ENCODE results near the gene LRFN2.

LRFN2 gene

DNA sequence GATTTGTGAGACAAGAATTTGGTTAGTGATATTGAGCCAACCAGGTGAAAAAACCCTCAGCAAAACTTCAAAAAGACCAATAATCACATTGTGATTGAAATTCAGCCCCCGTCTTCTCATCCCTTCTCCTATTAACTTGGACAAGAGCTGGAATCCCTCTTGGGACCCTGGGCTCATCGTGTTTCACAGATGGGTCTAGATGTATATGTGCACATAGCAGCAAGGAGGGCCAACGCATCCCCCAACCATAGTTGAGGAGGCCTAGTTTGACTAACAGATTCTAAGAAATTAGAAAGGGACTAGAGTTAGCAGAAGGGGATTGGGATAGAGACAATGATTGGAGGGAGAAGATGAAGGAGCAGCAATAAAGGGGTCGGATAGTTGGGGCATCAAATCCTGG is 19.8 kb upstream of the LRFN2 start:
- Mint-ChIP-seq H3K27me3 (peaks cover 29% of the 10 kb centered on the region), H3K36me3 (no peaks in the 10 kb centered on the region), H3K27ac (no peak overlapping the region), H3K4me1 (no peaks in the 10 kb centered on the region), H3K4me3 (no peak overlapping the region), H3K9me3 (peaks cover 1% of the 10 kb centered on the region)
- DNase-seq (ENCODE audit: low spot score in 2 of 2) (no peak), ATAC-seq (ENCODE audit: low read depth) (no peak)

- no peaks in the 10 kb centered on the region for H3K4me1 Mint-ChIP-seq
- no peak overlapping the region for H3K27ac Mint-ChIP-seq
- no peak overlapping the region for H3K4me3 Mint-ChIP-seq
- no peaks in the 10 kb centered on the region for H3K36me3 Mint-ChIP-seq
- ATAC-seq (ENCODE audit: low read depth), result no peak
- DNase-seq (ENCODE audit: low spot score in 2 of 2), result no peak
- H3K27me3 Mint-ChIP-seq, result peaks cover 31% of the 10 kb centered on the region
- H3K9me3 Mint-ChIP-seq, result peaks cover 1% of the 10 kb centered on the region
Measured at GRCh38 chr6:40606526-40606925, 19.4 kb upstream of the LRFN2 start.

DNA sequence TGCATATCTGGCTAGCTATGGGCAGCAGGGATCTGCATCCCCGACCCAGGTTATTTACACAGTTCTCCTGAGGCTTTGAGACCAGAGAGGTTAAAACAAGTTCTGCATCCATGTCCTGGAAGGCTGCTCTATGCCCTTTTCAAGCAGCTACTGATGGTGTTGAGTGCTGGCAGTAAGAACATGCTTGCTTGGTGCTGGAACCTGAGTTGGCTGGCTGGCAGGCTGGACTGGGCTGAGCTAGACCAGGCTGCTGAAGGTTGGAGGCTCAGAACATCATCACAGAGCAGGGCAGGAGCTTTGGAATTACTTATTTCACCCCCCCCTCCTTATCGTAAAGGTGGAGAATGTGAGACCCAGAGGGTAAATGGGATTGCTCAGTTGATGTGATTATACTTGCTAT is 16.9 kb upstream of the LRFN2 start:
- ATAC-seq (ENCODE audit: low read depth) (no peak), DNase-seq (ENCODE audit: low spot score in 2 of 2) (no peak)
- Mint-ChIP-seq H3K36me3 (no peaks in the 10 kb centered on the region), H3K27me3 (peaks cover 27% of the 10 kb centered on the region), H3K4me3 (no peak overlapping the region), H3K27ac (no peak overlapping the region), H3K9me3 (peaks cover 1% of the 10 kb centered on the region), H3K4me1 (no peaks in the 10 kb centered on the region)

DNA sequence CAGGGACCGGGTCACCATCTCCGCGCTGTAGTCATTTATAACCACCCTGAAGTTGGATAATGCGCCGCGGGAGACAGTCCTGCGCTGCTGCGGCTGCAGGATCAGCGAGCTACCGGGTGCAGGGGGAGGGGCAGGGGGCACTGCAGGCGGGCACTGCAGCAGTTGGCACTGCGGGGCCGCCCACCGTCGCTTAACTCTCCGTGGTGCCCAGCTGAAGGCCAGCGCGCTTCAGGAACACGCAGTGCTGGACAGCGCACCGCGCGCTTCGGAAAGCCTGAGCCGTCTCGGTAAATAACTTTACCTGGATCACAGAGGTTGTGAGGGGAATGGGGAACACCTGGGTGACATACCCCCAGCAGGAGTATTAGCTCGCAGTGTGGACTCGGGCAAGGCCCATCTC is 12.4 kb upstream of the LRFN2 start:
- H3K4me3 Mint-ChIP-seq, result no peak overlapping the region
- no peaks in the 10 kb centered on the region for H3K36me3 Mint-ChIP-seq
- ATAC-seq (ENCODE audit: low read depth) (no peak), DNase-seq (ENCODE audit: low spot score in 2 of 2) (no peak)
- no peak overlapping the region for H3K27ac Mint-ChIP-seq
- H3K27me3 Mint-ChIP-seq, result peaks cover 13% of the 10 kb centered on the region
- H3K4me1 Mint-ChIP-seq, result no peaks in the 10 kb centered on the region
- peaks cover 1% of the 10 kb centered on the region for H3K9me3 Mint-ChIP-seq

GRCh38 chr6:40598516-40598915 is 11.4 kb upstream of the LRFN2 start:
- Mint-ChIP-seq H3K9me3 (peaks cover 1% of the 10 kb centered on the region), H3K27me3 (peaks cover 11% of the 10 kb centered on the region), H3K27ac (no peak overlapping the region), H3K36me3 (no peaks in the 10 kb centered on the region), H3K4me3 (no peak overlapping the region), H3K4me1 (no peaks in the 10 kb centered on the region)
- no peak for DNase-seq (ENCODE audit: low spot score in 2 of 2)
- ATAC-seq (ENCODE audit: low read depth), result no peak

DNA sequence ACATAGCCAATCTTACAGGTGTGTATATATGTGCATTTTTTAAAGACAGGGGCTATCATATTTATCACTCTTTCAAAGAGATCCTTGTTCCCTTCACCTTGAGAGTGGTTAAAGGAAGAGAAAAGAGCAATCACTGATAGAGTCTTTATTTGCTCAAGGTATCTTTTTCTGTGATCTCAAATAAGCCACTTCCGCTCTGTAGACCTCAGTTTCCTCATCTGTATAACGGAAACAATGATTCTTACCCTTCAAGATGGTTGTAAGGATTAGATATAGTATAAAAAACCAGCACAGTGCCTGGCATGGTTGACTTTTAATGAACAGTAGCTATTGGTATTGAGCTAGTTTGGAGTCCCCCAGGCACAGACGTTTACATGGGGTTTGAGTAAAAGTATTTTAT is 10.1 kb upstream of the LRFN2 start:
- peaks cover 1% of the 10 kb centered on the region for H3K9me3 Mint-ChIP-seq
- H3K36me3 Mint-ChIP-seq, result no peaks in the 10 kb centered on the region
- no peak for DNase-seq (ENCODE audit: low spot score in 2 of 2)
- no peak overlapping the region for H3K27ac Mint-ChIP-seq
- H3K4me1 Mint-ChIP-seq, result no peaks in the 10 kb centered on the region
- ATAC-seq (ENCODE audit: low read depth), result no peak
- H3K4me3 Mint-ChIP-seq, result no peak overlapping the region
- H3K27me3 Mint-ChIP-seq, result peaks cover 12% of the 10 kb centered on the region

GRCh38 chr6:40588480-40588879 is 1.3 kb upstream of the LRFN2 start:
- no peaks in the 10 kb centered on the region for H3K9me3 Mint-ChIP-seq
- ATAC-seq (ENCODE audit: low read depth) (no peak), DNase-seq (ENCODE audit: low spot score in 2 of 2) (no peak)
- peaks cover 8% of the 10 kb centered on the region for H3K4me1 Mint-ChIP-seq
- H3K27me3 Mint-ChIP-seq, result peaks cover 29% of the 10 kb centered on the region
- no peak overlapping the region for H3K4me3 Mint-ChIP-seq
- H3K27ac Mint-ChIP-seq, result no peak overlapping the region
- no peaks in the 10 kb centered on the region for H3K36me3 Mint-ChIP-seq

DNA sequence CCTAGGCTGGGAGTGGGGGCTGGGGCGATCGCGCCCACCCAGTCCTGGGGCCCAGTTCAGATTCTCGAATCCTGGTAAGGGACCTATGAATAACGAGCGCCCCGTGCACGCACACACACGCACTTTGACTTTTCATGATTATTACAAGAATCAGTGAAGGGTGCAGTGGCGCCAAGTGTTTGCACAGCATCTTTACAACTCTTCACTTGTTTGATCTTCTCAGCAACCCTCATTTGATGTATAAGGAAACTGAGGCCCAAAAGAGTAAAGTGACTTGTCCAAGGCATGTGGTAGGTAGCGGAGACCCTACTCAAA is 863 bp upstream of the LRFN2 start:
- H3K4me3 Mint-ChIP-seq, result peak overlapping the region; percentile 52
- ATAC-seq (ENCODE audit: low read depth) (no peak), DNase-seq (ENCODE audit: low spot score in 2 of 2) (no peak)
- no peak overlapping the region for H3K27ac Mint-ChIP-seq
- peaks cover 8% of the 10 kb centered on the region for H3K4me1 Mint-ChIP-seq
- no peaks in the 10 kb centered on the region for H3K36me3 Mint-ChIP-seq
- H3K9me3 Mint-ChIP-seq, result no peaks in the 10 kb centered on the region
- peaks cover 27% of the 10 kb centered on the region for H3K27me3 Mint-ChIP-seq

DNA sequence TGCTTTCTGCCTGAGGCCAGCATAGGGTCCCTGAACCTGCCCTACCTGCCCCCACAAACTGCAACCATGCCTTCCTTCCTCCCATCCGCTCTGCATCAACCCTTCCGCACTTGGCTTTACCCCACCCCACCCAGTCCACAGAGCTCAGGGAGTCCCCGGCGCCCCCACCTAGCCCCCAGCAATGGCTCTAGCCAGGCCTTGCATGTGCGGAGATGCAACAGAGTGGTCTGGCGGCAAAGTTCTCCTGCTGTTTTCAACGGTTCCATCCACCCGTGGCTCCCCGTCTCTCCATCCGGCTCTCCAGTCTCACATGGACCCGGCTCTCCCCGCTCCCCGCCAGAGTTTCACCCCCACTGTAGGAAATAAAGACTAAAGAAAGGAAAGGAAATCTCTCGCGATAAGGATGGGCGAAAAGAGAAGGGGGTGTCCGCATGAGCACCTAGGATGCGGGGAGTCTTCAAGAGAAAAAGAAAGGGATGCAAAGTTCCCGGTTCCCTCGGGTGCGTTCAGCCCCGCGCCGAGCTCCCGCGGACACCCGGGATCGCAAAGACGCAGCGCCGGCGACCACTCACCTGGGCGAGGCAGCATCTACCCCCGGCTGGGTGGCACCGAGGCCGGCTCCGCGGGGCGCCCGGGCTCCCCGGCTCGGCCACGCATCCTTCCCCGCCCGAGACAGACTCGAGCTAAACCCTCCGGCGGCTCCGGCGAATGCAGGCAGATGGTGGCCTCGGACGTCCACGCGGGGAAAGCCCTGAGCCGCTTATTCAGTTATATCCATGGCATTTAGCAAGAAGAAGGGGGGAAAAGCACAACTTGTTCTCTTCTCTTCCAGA is 579 bp downstream of the LRFN2 start:
- Mint-ChIP-seq H3K27ac (no peak overlapping the region), H3K4me3 (peak overlapping the region; percentile 38), H3K27me3 (peaks cover 27% of the 10 kb centered on the region), H3K36me3 (no peaks in the 10 kb centered on the region), H3K4me1 (peaks cover 8% of the 10 kb centered on the region), H3K9me3 (no peaks in the 10 kb centered on the region)
- DNase-seq (ENCODE audit: low spot score in 2 of 2) (no peak), ATAC-seq (ENCODE audit: low read depth) (no peak)

GRCh38 chr6:40585651-40586269 is 1.4 kb downstream of the LRFN2 start:
- H3K36me3 Mint-ChIP-seq, result no peaks in the 10 kb centered on the region
- no peak overlapping the region for H3K4me3 Mint-ChIP-seq
- no peaks in the 10 kb centered on the region for H3K9me3 Mint-ChIP-seq
- no peak overlapping the region for H3K27ac Mint-ChIP-seq
- no peak for DNase-seq (ENCODE audit: low spot score in 2 of 2)
- H3K4me1 Mint-ChIP-seq, result peaks cover 8% of the 10 kb centered on the region
- no peak for ATAC-seq (ENCODE audit: low read depth)
- H3K27me3 Mint-ChIP-seq, result peaks cover 27% of the 10 kb centered on the region

DNA sequence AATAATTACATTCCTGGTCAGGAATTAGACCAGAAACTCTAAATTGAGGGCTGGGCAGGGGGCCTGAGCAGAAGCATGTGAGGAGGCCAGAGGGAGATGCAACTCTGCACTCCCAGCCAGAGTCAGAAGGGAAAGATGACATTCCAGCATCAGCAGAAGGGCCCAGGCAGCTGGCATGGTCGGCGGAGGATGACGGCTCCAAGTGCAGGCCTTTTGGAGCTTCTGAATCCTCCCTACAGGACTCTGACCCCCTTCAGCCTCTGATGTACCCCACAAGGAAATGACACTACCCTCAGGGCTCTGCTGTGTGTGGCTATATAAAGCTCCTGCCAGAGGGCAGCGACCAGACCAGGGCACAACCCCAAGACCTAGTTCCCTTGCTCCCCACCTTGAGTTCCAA is 1.9 kb downstream of the LRFN2 start:
- H3K36me3 Mint-ChIP-seq, result no peaks in the 10 kb centered on the region

GRCh38 chr6:40584741-40585140 is 2.4 kb downstream of the LRFN2 start:
- peaks cover 8% of the 10 kb centered on the region for H3K4me1 Mint-ChIP-seq
- ATAC-seq (ENCODE audit: low read depth) (no peak), DNase-seq (ENCODE audit: low spot score in 2 of 2) (no peak)
- peaks cover 27% of the 10 kb centered on the region for H3K27me3 Mint-ChIP-seq
- no peaks in the 10 kb centered on the region for H3K36me3 Mint-ChIP-seq
- no peaks in the 10 kb centered on the region for H3K9me3 Mint-ChIP-seq
- H3K4me3 Mint-ChIP-seq, result no peak overlapping the region
- no peak overlapping the region for H3K27ac Mint-ChIP-seq

More for the DNA sequence above, 1.9 kb downstream of the LRFN2 start:
- H3K4me1 Mint-ChIP-seq, result peaks cover 8% of the 10 kb centered on the region
- ATAC-seq (ENCODE audit: low read depth) (no peak), DNase-seq (ENCODE audit: low spot score in 2 of 2) (no peak)
- H3K9me3 Mint-ChIP-seq, result no peaks in the 10 kb centered on the region
- no peak overlapping the region for H3K27ac Mint-ChIP-seq
- H3K4me3 Mint-ChIP-seq, result no peak overlapping the region
- peaks cover 27% of the 10 kb centered on the region for H3K27me3 Mint-ChIP-seq

DNA sequence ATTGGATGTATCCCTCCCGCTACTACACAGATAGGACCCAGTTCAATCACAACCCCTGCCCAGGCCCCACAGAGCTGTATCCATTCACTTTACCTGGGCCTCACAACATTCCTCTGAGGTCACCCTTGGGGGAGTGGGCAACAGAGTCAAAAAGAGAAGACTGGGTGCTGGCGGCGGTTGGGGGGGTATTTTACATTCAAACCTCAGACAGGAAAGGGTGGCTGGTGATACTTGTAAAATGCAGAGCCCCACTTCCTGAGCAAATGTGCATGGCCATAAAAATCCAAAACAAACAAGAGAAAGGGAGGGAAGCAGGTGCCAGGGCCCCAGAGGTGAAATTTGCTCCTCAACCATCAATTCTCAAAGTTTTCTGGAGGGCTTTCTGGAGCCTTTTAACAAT is 3.5 kb downstream of the LRFN2 start:
- H3K27me3 Mint-ChIP-seq, result peaks cover 22% of the 10 kb centered on the region
- H3K4me1 Mint-ChIP-seq, result peaks cover 8% of the 10 kb centered on the region
- no peak for ATAC-seq (ENCODE audit: low read depth)
- DNase-seq (ENCODE audit: low spot score in 2 of 2), result no peak
- H3K27ac Mint-ChIP-seq, result no peak overlapping the region
- H3K4me3 Mint-ChIP-seq, result no peak overlapping the region
- no peaks in the 10 kb centered on the region for H3K9me3 Mint-ChIP-seq
- H3K36me3 Mint-ChIP-seq, result no peaks in the 10 kb centered on the region

GRCh38 chr6:40582892-40583291 is 4.3 kb downstream of the LRFN2 start:
- Mint-ChIP-seq H3K36me3 (no peaks in the 10 kb centered on the region), H3K27ac (no peak overlapping the region), H3K4me1 (peaks cover 8% of the 10 kb centered on the region), H3K4me3 (no peak overlapping the region), H3K27me3 (peaks cover 21% of the 10 kb centered on the region), H3K9me3 (no peaks in the 10 kb centered on the region)
- no peak for ATAC-seq (ENCODE audit: low read depth)
- DNase-seq (ENCODE audit: low spot score in 2 of 2), result no peak

DNA sequence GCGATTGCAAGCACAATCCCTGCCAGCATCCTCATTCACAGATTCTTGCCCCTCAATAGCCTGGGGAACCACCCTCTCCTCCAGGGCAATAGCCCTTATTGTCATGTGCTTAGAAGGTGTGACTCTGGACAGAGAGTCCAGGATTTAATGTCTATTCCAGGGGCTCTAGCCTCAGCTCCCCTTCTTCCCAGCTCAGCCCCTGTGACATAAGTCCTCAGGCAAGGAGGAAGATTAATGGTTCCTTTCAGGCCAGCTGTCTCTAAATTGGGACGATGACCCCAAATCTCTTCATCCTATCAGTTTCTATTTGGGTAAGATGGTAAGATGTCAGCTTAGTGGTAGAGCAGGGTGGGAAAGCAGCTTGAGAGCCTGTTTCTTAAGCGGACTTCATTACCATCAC is 8.1 kb downstream of the LRFN2 start:
- Mint-ChIP-seq H3K36me3 (no peaks in the 10 kb centered on the region), H3K27me3 (peaks cover 4% of the 10 kb centered on the region), H3K4me3 (no peak overlapping the region), H3K4me1 (no peaks in the 10 kb centered on the region), H3K9me3 (no peaks in the 10 kb centered on the region), H3K27ac (no peak overlapping the region)
- DNase-seq (ENCODE audit: low spot score in 2 of 2), result no peak
- ATAC-seq (ENCODE audit: low read depth), result no peak

Measured in memory B cell (primary cell).